ENCODE data around the gene M6PR.
"Not testable (repeated sequence)": the region's sequence is repeated elsewhere in the genome, so short reads cannot be mapped to it uniquely, and the experiment has no call there.

The M6PR gene

GRCh38 chr12:8950702-8951478, 1.4 kb upstream of the M6PR start:
- Histone ChIP-seq H3K27me3 (ENCODE audit: insufficient read depth, low read length) (no peaks in the 10 kb centered on the region), H3K79me2 (ENCODE audit: control insufficient read depth, insufficient read depth, low read length, unreplicated experiment) (peaks cover 34% of the 10 kb centered on the region), H2AFZ (ENCODE audit: low read length, unreplicated experiment) (peak overlapping the region; percentile 100), H3K27ac (ENCODE audit: low read depth, low read length) (no peak overlapping the region), H3K4me3 (ENCODE audit: low read depth, low read length) (peak overlapping the region; percentile 91), H3K36me3 (ENCODE audit: insufficient read depth, low read length) (peaks cover 6% of the 10 kb centered on the region), H3K4me1 (ENCODE audit: control insufficient read depth, insufficient read depth, low read length, unreplicated experiment) (peaks cover 17% of the 10 kb centered on the region)

GRCh38 chr12:8950221-8950527, 729 bp upstream of the M6PR start:
- H2AFZ ChIP-seq (ENCODE audit: low read length, unreplicated experiment): peak overlapping the region; percentile 100
- no peaks in the 10 kb centered on the region for H3K27me3 ChIP-seq (ENCODE audit: insufficient read depth, low read length)
- H3K4me1 ChIP-seq (ENCODE audit: control insufficient read depth, insufficient read depth, low read length, unreplicated experiment): peaks cover 17% of the 10 kb centered on the region
- H3K36me3 ChIP-seq (ENCODE audit: insufficient read depth, low read length): peaks cover 13% of the 10 kb centered on the region
- H3K79me2 ChIP-seq (ENCODE audit: control insufficient read depth, insufficient read depth, low read length, unreplicated experiment): peaks cover 41% of the 10 kb centered on the region
- peak overlapping the region; percentile 92 for H3K27ac ChIP-seq (ENCODE audit: low read depth, low read length)
- peak overlapping the region; percentile 91 for H3K4me3 ChIP-seq (ENCODE audit: low read depth, low read length)

- Histone ChIP-seq H3K36me3 (ENCODE audit: insufficient read depth, low read length) (peaks cover 17% of the 10 kb centered on the region), H3K4me3 (ENCODE audit: low read depth, low read length) (peak overlapping the region; percentile 91), H3K27me3 (ENCODE audit: insufficient read depth, low read length) (no peaks in the 10 kb centered on the region), H3K27ac (ENCODE audit: low read depth, low read length) (peak overlapping the region; percentile 92), H3K4me1 (ENCODE audit: control insufficient read depth, insufficient read depth, low read length, unreplicated experiment) (peaks cover 17% of the 10 kb centered on the region), H3K79me2 (ENCODE audit: control insufficient read depth, insufficient read depth, low read length, unreplicated experiment) (peaks cover 43% of the 10 kb centered on the region), H2AFZ (ENCODE audit: low read length, unreplicated experiment) (peak overlapping the region; percentile 69)
Measured at GRCh38 chr12:8948701-8949341, 624 bp downstream of the M6PR start.

- Histone ChIP-seq H3K79me2 (ENCODE audit: control insufficient read depth, insufficient read depth, low read length, unreplicated experiment) (peaks cover 43% of the 10 kb centered on the region), H2AFZ (ENCODE audit: low read length, unreplicated experiment) (no peak overlapping the region), H3K36me3 (ENCODE audit: insufficient read depth, low read length) (peaks cover 26% of the 10 kb centered on the region), H3K27me3 (ENCODE audit: insufficient read depth, low read length) (no peaks in the 10 kb centered on the region), H3K27ac (ENCODE audit: low read depth, low read length) (no peak overlapping the region), H3K4me3 (ENCODE audit: low read depth, low read length) (peak overlapping the region; percentile 91), H3K4me1 (ENCODE audit: control insufficient read depth, insufficient read depth, low read length, unreplicated experiment) (peaks cover 17% of the 10 kb centered on the region)
Measured at GRCh38 chr12:8947737-8948136, 1.7 kb downstream of the M6PR start.

GRCh38 chr12:8946733-8947132, 2.7 kb downstream of the M6PR start:
- H3K27me3 ChIP-seq (ENCODE audit: insufficient read depth, low read length): no peaks in the 10 kb centered on the region
- no peak overlapping the region for H3K27ac ChIP-seq (ENCODE audit: low read depth, low read length)
- H3K79me2 ChIP-seq (ENCODE audit: control insufficient read depth, insufficient read depth, low read length, unreplicated experiment): peaks cover 43% of the 10 kb centered on the region
- H3K4me1 ChIP-seq (ENCODE audit: control insufficient read depth, insufficient read depth, low read length, unreplicated experiment): peaks cover 17% of the 10 kb centered on the region
- H3K36me3 ChIP-seq (ENCODE audit: insufficient read depth, low read length): peaks cover 34% of the 10 kb centered on the region
- H3K4me3 ChIP-seq (ENCODE audit: low read depth, low read length): no peak overlapping the region
- H2AFZ ChIP-seq (ENCODE audit: low read length, unreplicated experiment): no peak overlapping the region

GRCh38 chr12:8943565-8944186, 5.8 kb downstream of the M6PR start:
- H2AFZ ChIP-seq (ENCODE audit: low read length, unreplicated experiment): no peak overlapping the region
- H3K4me3 ChIP-seq (ENCODE audit: low read depth, low read length): no peak overlapping the region
- H3K4me1 ChIP-seq (ENCODE audit: control insufficient read depth, insufficient read depth, low read length, unreplicated experiment): peaks cover 17% of the 10 kb centered on the region
- H3K36me3 ChIP-seq (ENCODE audit: insufficient read depth, low read length): peaks cover 39% of the 10 kb centered on the region
- H3K27ac ChIP-seq (ENCODE audit: low read depth, low read length): no peak overlapping the region
- H3K79me2 ChIP-seq (ENCODE audit: control insufficient read depth, insufficient read depth, low read length, unreplicated experiment): peaks cover 36% of the 10 kb centered on the region
- no peaks in the 10 kb centered on the region for H3K27me3 ChIP-seq (ENCODE audit: insufficient read depth, low read length)

GRCh38 chr12:8941691-8942478, 7.6 kb downstream of the M6PR start:
- peaks cover 18% of the 10 kb centered on the region for H3K79me2 ChIP-seq (ENCODE audit: control insufficient read depth, insufficient read depth, low read length, unreplicated experiment)
- H3K4me1 ChIP-seq (ENCODE audit: control insufficient read depth, insufficient read depth, low read length, unreplicated experiment): peaks cover 4% of the 10 kb centered on the region
- no peaks in the 10 kb centered on the region for H3K27me3 ChIP-seq (ENCODE audit: insufficient read depth, low read length)
- H2AFZ ChIP-seq (ENCODE audit: low read length, unreplicated experiment): no peak overlapping the region
- H3K36me3 ChIP-seq (ENCODE audit: insufficient read depth, low read length): peaks cover 39% of the 10 kb centered on the region
- no peak overlapping the region for H3K27ac ChIP-seq (ENCODE audit: low read depth, low read length)
- no peak overlapping the region for H3K4me3 ChIP-seq (ENCODE audit: low read depth, low read length)

- H3K4me3 ChIP-seq (ENCODE audit: low read depth, low read length); H2AFZ ChIP-seq (ENCODE audit: low read length, unreplicated experiment); H3K27me3 ChIP-seq (ENCODE audit: insufficient read depth, low read length); H3K79me2 ChIP-seq (ENCODE audit: control insufficient read depth, insufficient read depth, low read length, unreplicated experiment); H3K4me1 ChIP-seq (ENCODE audit: control insufficient read depth, insufficient read depth, low read length, unreplicated experiment); H3K27ac ChIP-seq (ENCODE audit: low read depth, low read length): not testable (repeated sequence)
- H3K36me3 ChIP-seq (ENCODE audit: insufficient read depth, low read length): peaks cover 14% of the 10 kb centered on the region
Measured at GRCh38 chr12:8937842-8938442, 11.5 kb downstream of the M6PR start.

- H2AFZ ChIP-seq (ENCODE audit: low read length, unreplicated experiment): no peak overlapping the region
- no peaks in the 10 kb centered on the region for H3K79me2 ChIP-seq (ENCODE audit: control insufficient read depth, insufficient read depth, low read length, unreplicated experiment)
- H3K4me3 ChIP-seq (ENCODE audit: low read depth, low read length): no peak overlapping the region
- H3K36me3 ChIP-seq (ENCODE audit: insufficient read depth, low read length): peaks cover 5% of the 10 kb centered on the region
- no peaks in the 10 kb centered on the region for H3K4me1 ChIP-seq (ENCODE audit: control insufficient read depth, insufficient read depth, low read length, unreplicated experiment)
- H3K27me3 ChIP-seq (ENCODE audit: insufficient read depth, low read length): no peaks in the 10 kb centered on the region
- H3K27ac ChIP-seq (ENCODE audit: low read depth, low read length): no peak overlapping the region
Measured at GRCh38 chr12:8936735-8937134, 12.7 kb downstream of the M6PR start.

- not testable (repeated sequence) for H2AFZ ChIP-seq (ENCODE audit: low read length, unreplicated experiment); H3K4me3 ChIP-seq (ENCODE audit: low read depth, low read length); H3K4me1 ChIP-seq (ENCODE audit: control insufficient read depth, insufficient read depth, low read length, unreplicated experiment); H3K79me2 ChIP-seq (ENCODE audit: control insufficient read depth, insufficient read depth, low read length, unreplicated experiment); H3K36me3 ChIP-seq (ENCODE audit: insufficient read depth, low read length); H3K27ac ChIP-seq (ENCODE audit: low read depth, low read length); H3K27me3 ChIP-seq (ENCODE audit: insufficient read depth, low read length)
Measured at GRCh38 chr12:8934080-8934479, 15.4 kb downstream of the M6PR start.
